ENCODE data around the gene PALD1.

Gene PALD1

GRCh38 chr10:70478191-70479164 lies at the start of gene PALD1:
TSS of gene PALD1 (plus strand) at chr10:70478767. CDS start at chr10:70525952, 47,185 bp downstream.
- DNase-seq: no peak

GRCh38 chr10:70430493-70431445 lies 47.8 kb upstream of the PALD1 start:
- DNase-seq: no peak

GRCh38 chr10:70432101-70432500 lies 46.5 kb upstream of the PALD1 start:
- DNase-seq: no peak

GRCh38 chr10:70432561-70433263 lies 45.9 kb upstream of the PALD1 start:
- DNase-seq: no peak

GRCh38 chr10:70433581-70434280 lies 44.8 kb upstream of the PALD1 start:
- no peak for DNase-seq

GRCh38 chr10:70435241-70436085 lies 43.1 kb upstream of the PALD1 start:
- DNase-seq: no peak

GRCh38 chr10:70437721-70438120 lies 40.8 kb upstream of the PALD1 start:
- DNase-seq: no peak

GRCh38 chr10:70440296-70441160 lies 38.0 kb upstream of the PALD1 start:
- DNase-seq: no peak

- DNase-seq: no peak
Observed at GRCh38 chr10:70441161-70441894, 37.2 kb upstream of the PALD1 start, which contains the start of gene NODAL. TSS of gene NODAL (minus strand) at chr10:70441681. CDS start at chr10:70441667, 14 bp downstream.

GRCh38 chr10:70441895-70442309 lies 36.7 kb upstream of the PALD1 start:
- DNase-seq: no peak

GRCh38 chr10:70442332-70442988 lies 36.1 kb upstream of the PALD1 start:
- DNase-seq: no peak

- no peak for DNase-seq
Observed at GRCh38 chr10:70444744-70445143, 33.8 kb upstream of the PALD1 start.

GRCh38 chr10:70445718-70446657 lies 32.6 kb upstream of the PALD1 start:
- no peak for DNase-seq

GRCh38 chr10:70448236-70448635 lies 30.3 kb upstream of the PALD1 start:
- no peak for DNase-seq

GRCh38 chr10:70455213-70455630 lies 23.3 kb upstream of the PALD1 start:
- no peak for DNase-seq

GRCh38 chr10:70456164-70456563 lies 22.4 kb upstream of the PALD1 start:
- DNase-seq: no peak

- no peak for DNase-seq
Observed at GRCh38 chr10:70457759-70458305, 20.7 kb upstream of the PALD1 start.

Measured in hematopoietic multipotent progenitor cell treated with erythropoietin and hydrocortisone succinate and interleukin-3 and kit ligand, for 8 days (in vitro differentiated cells).